Measurements from ENCODE around the gene ACTR3C. TPM values are rescaled to one million over a fixed set of nuclear protein-coding genes. Genes with fewer than 3 reads are reported as not detected.
A peak's percentile ranks its signal among the peaks of the same experiment; 100 is the strongest.
"Not testable (repeated sequence)": the region's sequence is repeated elsewhere in the genome, so short reads cannot be mapped to it uniquely, and the experiment has no call there.

Gene ACTR3C
- polyA plus RNA-seq, 1 donor from 2014 or later: 5.2 TPM

DNA sequence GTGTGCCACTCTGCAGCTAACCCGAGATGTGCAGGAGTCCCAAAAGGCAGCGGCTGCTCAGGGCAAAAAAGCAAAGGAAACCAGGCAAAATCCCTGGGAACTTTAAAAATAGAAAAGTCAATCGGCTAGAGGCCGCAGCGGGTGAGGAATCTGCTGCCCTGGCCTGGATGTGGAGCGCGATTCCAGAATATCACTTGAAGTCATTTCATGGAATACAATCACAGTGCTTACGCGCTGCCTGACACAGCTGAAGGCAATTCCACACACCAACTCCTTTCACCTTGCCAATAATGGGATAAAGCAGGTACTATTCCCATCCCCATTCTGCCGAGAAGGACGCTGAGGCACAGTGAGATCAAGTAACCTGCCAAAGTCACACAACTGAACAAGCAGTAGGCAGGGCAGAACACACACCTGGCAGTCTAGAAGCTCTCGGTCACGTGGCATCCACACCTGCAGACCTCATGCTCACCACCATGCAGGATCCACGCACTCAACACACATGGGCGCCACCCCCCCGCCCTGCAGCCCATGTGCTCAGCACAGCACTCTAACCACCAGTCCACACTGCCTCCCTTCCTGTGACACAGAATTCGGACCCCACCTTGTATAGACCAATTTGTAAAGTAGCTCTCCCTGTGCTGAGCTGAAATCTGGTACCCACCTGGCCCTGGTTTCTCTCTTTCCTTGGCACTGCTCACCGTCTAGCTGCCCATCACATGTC is 53.1 kb downstream of the ACTR3C start:
- H3K36me3 Mint-ChIP-seq, H3K4me1 Mint-ChIP-seq, H3K4me3 Mint-ChIP-seq, H3K27me3 Mint-ChIP-seq, H3K9me3 Mint-ChIP-seq, H3K27ac Mint-ChIP-seq: not testable (repeated sequence)

DNA sequence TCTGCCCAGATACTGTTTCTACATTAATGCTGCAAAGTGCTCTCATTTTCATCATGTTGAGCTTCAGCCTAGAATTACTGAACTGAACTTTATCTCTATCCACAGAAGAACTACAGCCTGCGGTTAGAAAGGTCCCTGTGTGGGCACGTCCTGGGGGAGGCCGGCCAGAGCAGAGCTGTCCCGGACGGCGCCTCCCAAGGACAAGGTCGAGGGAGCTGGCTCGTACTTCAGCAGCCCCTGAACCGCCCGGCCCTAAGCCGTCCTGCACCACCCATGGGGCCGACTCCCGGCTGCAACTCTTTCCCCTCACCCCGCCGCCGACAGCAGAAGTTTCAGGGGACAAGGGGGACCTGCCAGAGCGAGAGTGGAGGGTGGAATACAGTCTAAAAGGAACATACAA is 54.5 kb downstream of the ACTR3C start:
- not testable (repeated sequence) for H3K4me3 Mint-ChIP-seq, H3K27me3 Mint-ChIP-seq, H3K27ac Mint-ChIP-seq, H3K9me3 Mint-ChIP-seq, H3K36me3 Mint-ChIP-seq, H3K4me1 Mint-ChIP-seq

DNA sequence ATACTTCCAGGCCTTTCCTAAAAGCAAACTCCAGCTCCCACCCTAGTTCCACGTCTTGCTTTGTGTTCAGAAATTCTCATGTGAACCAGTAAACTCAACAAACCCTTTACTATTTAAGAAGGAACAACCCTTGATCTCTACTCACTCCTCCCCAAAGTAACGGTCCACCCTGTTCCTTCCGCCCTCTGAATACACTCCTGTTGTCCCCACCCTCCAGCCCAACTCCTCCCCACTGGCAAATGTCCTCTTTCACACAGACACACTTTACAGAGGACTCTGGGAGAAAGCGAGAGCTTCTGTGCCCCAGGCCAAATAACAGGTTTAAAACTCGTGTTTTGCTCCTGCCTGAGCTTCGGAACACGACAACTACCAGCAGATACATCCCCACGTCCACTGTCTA is 55.1 kb downstream of the ACTR3C start:
- H3K36me3 Mint-ChIP-seq, H3K4me1 Mint-ChIP-seq, H3K27me3 Mint-ChIP-seq, H3K27ac Mint-ChIP-seq, H3K9me3 Mint-ChIP-seq, H3K4me3 Mint-ChIP-seq: not testable (repeated sequence)

DNA sequence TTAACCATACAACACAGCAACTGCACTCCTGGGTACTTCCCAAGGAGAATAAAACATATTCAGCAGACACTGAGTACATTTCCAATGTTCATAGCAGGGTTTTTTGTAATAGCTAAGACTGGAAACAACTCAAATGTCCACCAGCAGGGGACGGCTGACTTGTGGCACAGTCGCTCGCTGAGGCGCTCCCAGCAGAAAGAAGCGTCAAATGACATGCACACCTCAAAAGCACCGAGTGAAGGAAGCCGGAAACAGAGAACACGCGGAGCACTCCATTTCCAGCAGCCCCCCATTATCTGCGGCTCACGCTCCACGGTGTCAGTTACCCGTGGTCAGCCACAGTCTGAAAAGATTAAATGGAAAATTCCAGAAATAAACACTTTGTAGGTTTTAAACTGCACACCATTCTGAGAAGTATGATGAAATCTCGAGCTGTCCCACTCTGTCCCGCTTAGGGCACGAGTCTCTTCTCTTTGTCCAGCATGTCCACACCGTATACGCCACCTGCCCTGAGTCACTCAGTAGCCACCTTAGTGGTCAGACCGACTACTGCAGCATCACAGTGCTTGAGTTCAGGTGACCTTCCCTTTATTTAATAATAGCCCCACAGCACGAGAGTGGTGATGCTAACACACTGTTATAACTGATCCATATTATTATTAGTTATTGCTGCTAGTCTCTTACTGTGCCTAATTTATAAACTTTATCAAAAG is 56.2 kb downstream of the ACTR3C start:
- not testable (repeated sequence) for H3K4me3 Mint-ChIP-seq, H3K9me3 Mint-ChIP-seq, H3K36me3 Mint-ChIP-seq, H3K4me1 Mint-ChIP-seq, H3K27me3 Mint-ChIP-seq
- peak overlapping the region in 1 of 3 donors; percentile 53 for H3K27ac Mint-ChIP-seq

DNA sequence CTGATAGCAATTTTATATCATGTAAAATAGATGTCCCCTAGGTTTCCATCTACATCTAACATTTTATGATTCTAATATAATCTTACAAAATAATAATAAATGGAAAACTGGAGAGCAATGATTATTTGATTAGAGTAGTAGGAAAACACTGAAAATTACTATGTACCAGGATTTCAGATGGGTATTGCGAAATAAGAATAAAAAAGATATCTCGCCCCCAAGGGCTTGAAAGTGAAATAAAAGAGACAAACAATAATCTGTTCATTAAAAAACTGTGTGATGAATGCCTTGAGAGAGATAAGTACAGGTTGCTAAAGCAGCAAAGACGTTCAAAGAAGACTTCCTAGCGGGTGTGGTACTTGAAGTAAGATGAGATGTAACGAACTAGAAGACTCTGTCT is 60.7 kb downstream of the ACTR3C start:
- H3K9me3 Mint-ChIP-seq, H3K4me1 Mint-ChIP-seq: not testable (repeated sequence)

DNA sequence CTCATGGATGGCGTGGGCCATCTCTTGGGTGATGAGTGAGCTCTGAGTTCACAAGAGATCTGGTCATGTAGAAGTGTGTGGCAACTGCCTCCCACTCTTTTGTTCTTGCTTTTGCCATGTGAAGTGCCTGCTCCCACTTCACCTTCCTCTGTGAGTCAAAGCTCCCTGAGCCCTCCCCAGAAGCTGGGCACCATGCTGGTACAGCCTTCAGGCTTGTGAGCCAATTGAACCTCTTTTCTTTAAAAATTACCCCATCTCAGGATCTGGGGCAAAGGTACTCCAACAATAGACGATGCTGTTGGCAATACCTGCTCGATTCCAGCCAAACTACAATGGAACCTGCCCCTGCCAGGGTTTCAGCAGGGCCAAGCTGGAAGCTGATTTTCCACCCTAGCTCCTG is 75.6 kb downstream of the ACTR3C start:
- not testable (repeated sequence) for H3K36me3 Mint-ChIP-seq, H3K4me1 Mint-ChIP-seq, H3K27me3 Mint-ChIP-seq, H3K27ac Mint-ChIP-seq, H3K9me3 Mint-ChIP-seq, H3K4me3 Mint-ChIP-seq

More for the DNA sequence above, 60.7 kb downstream of the ACTR3C start:
- not testable (repeated sequence) for H3K4me3 Mint-ChIP-seq, H3K27me3 Mint-ChIP-seq, H3K27ac Mint-ChIP-seq, H3K36me3 Mint-ChIP-seq

DNA sequence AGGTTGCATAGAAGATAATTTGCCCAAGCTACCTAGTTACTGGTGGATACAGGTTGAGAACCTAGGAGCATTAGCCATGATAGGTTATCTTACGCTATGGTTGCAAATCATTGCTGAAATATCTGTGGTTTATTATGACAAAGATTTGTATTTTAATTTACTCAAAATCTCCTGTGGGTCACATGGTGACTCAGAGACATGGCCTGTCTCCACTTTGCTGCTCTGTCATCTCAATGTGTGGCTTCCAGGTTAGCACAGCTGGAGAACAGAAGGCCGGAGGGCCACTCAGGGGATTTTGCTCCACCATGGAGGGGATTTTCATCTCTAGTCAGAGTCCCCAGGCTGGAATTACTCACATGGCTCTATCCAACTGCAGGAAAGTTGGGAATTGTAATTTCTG is 78.1 kb downstream of the ACTR3C start:
- not testable (repeated sequence) for H3K27ac Mint-ChIP-seq, H3K27me3 Mint-ChIP-seq, H3K4me1 Mint-ChIP-seq, H3K36me3 Mint-ChIP-seq, H3K9me3 Mint-ChIP-seq, H3K4me3 Mint-ChIP-seq

DNA sequence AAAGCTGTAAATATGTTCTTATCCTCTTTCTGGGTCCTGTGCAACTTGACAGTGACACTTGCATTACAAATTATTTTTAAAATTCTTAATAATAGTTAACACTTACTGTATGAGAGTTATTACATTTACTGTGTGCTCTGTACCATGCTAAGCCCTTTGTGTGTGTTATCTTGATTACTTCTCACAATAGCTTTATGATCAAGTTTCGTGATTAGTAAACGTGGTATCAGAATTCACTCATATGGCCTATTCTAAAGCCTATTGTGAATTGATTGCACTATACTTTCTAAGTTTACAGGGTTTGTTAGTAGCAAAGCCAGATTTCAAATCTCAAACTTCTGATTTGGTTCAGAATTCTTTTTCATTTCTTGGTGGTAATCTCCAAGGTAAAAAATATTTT is 80.4 kb downstream of the ACTR3C start:
- H3K4me1 Mint-ChIP-seq, H3K36me3 Mint-ChIP-seq, H3K27ac Mint-ChIP-seq, H3K9me3 Mint-ChIP-seq, H3K4me3 Mint-ChIP-seq, H3K27me3 Mint-ChIP-seq: not testable (repeated sequence)

DNA sequence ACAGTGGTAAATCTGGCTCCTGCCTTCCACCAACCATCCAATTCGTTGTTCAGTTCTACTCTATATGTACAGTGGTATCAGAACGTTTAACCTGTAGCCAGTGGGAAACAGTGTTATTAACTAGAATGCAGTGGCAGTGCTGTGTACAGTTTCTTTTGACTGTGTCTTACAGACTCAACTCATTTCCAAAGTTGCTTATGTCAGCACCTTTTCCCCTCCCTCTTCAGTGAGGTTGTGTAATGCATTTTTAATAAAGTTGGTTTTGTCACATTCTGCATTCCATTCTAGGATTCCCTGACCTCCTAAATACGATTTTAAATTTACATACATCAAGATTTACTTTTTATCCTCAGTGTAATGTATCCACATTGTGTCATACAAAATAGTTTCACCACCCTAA is 97.9 kb downstream of the ACTR3C start:
- not testable (repeated sequence) for H3K27ac Mint-ChIP-seq, H3K9me3 Mint-ChIP-seq, H3K36me3 Mint-ChIP-seq, H3K4me1 Mint-ChIP-seq, H3K4me3 Mint-ChIP-seq
- H3K27me3 Mint-ChIP-seq: peaks cover 12% of the 10 kb centered on the region

DNA sequence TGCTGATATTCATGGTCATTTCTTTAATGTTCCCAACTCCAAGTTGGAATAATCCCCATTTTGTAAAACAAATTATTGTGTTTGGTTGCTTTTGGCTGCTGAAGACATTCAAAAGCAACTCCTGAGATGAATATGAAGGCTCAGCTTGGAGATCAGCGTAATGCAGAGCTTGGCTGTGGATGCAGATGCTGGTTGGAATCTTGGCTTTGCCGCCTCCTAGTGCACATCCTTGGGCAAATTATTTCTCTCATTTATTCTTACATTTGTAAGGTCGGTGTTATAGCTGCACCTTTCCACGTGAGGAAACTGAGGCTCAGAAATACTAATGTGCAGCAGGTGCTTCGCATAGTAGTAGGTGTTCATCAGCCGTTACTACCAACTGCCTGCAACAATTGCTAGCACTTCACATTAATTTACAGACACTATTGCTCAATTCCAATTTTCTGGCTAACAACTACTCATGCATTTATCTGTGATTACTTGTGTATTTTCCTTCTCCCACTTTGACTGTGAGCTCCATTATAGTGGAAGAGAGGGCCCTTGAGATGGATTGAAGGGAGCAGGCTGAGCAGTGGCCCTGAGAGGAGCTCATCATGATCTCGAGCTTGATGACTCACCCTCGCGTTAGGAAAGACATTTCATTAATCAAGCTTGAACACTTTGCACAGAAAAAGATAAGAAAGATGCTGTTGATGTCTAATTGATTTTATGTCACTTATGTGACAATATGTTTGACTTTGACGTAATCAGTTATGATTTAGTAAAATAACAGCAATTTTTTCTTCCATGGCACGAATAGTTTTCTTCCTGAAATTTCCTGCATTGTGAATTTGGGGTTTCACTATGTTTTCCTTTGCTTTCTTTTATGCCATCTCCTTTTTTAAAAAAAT is 101.0 kb downstream of the ACTR3C start:
- not testable (repeated sequence) for H3K4me1 Mint-ChIP-seq, H3K9me3 Mint-ChIP-seq, H3K27ac Mint-ChIP-seq, H3K36me3 Mint-ChIP-seq
- peak overlapping the region in 1 of 4 donors; percentile 68 for H3K4me3 Mint-ChIP-seq
- peaks cover 12% of the 10 kb centered on the region for H3K27me3 Mint-ChIP-seq

DNA sequence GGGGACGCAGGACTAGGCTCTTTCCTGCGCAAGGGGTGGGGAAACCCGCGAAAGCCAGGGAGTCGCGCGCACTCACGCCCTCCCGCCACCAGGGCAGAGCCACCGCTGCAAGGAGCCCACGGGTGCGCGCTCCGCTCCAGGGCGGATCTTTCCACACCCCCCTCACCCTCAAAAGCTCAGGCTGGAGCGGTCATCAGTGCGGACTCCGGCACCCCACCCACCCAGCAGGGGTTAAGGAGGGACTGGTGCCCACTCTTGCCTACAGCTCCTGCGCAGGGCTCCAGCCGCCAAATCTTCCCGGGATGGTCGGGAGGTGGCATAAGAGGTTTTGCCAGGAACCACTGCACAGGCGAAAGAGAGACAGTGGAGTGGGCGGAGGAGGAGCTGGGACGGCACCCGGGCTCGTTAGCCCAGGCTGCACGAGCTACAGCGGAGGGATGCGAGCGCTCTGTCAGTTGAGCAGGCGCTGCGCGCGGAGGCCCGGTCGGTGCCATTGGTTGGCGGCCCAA is 102.6 kb downstream of the ACTR3C start:
- not testable (repeated sequence) for H3K9me3 Mint-ChIP-seq, H3K4me1 Mint-ChIP-seq, H3K27ac Mint-ChIP-seq, H3K36me3 Mint-ChIP-seq, H3K4me3 Mint-ChIP-seq
- H3K27me3 Mint-ChIP-seq: peaks cover 11% of the 10 kb centered on the region

DNA sequence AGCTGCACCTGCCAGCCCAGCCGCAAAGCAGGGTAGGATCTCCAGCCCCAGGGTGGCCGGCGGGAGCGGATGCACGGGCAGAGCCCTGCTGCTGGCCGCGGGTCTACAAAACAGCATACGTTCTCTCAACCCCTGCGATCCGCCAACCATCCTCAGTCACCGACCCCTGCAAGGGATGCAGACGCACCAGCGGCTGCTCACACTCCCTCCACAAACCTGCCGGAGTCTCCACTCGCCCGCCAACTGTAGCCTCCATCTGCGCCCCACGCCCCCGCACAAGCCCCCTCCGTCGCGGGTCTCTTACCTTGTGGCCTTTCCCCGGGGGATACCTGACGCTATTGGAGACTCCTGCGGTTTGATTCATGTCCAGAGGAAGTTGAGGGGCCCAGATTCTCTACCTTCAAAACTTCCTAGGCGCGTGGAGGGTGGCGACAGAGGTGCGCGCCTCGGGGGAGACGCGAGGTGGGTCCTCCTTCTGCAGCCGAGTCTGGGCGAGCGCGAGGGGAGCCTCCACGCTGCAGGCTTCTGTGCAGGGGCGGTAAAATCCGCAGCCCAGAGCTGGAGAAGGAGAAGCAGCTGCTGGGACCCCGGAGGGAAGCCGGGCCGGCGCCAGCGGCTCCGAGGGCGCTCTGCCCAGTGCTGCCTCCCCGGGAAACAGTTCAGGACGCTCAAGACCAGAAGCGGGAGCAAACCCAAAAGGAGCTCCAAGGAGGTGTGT is 103.2 kb downstream of the ACTR3C start:
- H3K4me1 Mint-ChIP-seq, H3K9me3 Mint-ChIP-seq, H3K4me3 Mint-ChIP-seq, H3K36me3 Mint-ChIP-seq, H3K27ac Mint-ChIP-seq: not testable (repeated sequence)
- peaks cover 11% of the 10 kb centered on the region for H3K27me3 Mint-ChIP-seq

DNA sequence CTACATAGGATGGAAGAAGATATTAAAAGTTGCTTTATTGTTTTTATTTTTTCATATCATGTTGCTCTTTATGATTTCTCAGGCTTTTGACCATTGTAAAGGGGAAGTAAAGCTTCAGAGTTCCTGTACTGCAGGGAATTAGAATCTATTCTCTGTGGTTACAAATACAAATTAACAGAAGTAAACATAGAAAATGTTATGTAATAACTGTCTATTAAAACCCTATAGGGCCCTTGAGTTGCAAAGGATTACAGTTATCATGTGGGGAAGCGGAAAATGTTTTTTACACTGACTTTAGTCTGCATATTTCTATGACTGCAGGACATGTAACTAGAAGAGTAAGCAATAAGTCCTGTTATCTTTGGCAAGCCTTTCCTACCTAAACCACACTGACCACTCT is 116.5 kb downstream of the ACTR3C start:
- H3K9me3 Mint-ChIP-seq, H3K4me3 Mint-ChIP-seq, H3K36me3 Mint-ChIP-seq, H3K27ac Mint-ChIP-seq, H3K27me3 Mint-ChIP-seq, H3K4me1 Mint-ChIP-seq: not testable (repeated sequence)

DNA sequence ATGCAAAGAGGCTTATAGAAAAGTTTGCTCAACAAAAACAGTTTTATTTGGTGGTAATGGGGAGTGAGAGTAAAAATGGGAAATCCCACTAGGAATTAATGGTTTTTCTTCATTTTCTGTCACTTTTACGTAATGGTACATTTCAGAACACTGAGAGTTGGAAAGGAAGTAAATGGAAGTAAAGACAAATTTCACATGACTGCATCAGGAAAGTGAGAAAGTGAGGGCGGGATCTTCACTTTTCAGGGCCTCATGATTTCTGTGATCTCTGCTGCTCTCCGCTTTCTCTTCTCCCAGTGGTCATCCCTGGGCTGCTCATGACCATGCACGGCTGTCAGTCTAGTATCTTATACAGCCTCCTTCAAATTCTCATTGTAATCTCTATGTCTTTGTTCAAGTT is 117.5 kb downstream of the ACTR3C start:
- H3K4me3 Mint-ChIP-seq, H3K9me3 Mint-ChIP-seq, H3K27me3 Mint-ChIP-seq, H3K4me1 Mint-ChIP-seq, H3K36me3 Mint-ChIP-seq, H3K27ac Mint-ChIP-seq: not testable (repeated sequence)

DNA sequence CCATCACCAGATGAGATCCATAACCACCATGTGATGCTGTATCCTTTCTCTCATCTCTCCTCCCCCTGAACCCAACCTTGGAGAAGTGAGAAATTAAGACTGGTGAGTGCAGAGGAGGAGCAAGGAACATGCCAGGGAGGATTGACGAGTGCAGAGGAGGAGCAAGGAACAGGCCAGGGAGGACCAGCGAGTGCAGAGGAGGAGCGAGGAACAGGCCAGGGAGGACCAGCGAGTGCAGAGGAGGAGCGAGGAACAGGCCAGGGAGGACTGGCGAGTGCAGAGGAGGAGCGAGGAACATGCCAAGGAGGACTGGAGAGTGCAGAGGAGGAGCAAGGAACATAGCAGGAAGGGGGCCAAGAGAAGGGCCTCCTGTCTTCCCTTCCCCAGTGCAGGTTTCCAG is 118.8 kb downstream of the ACTR3C start:
- not testable (repeated sequence) for H3K4me1 Mint-ChIP-seq, H3K36me3 Mint-ChIP-seq, H3K27me3 Mint-ChIP-seq, H3K4me3 Mint-ChIP-seq, H3K9me3 Mint-ChIP-seq, H3K27ac Mint-ChIP-seq
